Measurements from ENCODE around the gene MYH6.
"Not testable (repeated sequence)": the region's sequence is repeated elsewhere in the genome, so short reads cannot be mapped to it uniquely, and the experiment has no call there.

MYH6 gene

DNA sequence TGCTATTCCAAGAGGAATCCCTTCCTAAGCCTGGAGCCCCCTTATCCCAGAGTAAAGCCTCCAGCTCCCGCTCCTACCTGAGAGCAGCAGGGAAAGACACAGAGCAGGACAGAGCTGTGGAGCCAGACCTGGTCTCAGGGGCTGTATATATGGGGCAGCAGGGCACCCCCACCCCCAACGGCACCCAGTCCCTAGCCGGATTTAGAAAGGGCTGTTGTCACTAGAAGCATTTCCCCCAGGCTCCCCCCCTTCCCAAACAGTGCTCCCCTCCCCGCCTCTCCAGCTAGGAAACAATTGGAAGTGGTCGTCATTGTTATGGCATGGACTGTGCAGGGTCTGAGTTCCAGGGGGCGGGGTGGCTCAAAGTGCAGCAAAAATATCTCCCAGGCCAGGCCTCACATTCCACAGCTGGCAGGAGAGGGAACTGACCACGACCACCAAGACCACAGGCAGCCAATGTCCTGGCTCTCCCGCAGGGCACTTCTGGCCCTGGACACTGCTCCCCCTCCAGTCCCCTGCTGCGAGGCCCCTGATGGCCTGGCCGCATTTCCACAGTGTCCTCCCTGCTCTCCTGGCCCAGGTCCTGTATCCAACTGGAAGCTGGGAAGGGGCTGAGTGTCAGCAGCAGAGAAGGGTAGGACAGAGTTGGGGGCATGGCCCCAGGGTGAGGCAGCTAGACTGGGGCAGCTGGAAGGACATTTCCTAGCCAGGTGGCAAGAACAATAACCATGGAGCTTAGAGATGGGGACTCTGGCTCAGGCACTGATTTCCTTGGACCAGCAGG lies 27.7 kb upstream of the MYH6 start, which contains the start of gene MYH7:
TSS of gene MYH7 (minus strand) at position 118 of the 784 bp plus-strand sequence. CDS start 1,928 bp downstream, outside the sequence.
- no peak for DNase-seq

DNA sequence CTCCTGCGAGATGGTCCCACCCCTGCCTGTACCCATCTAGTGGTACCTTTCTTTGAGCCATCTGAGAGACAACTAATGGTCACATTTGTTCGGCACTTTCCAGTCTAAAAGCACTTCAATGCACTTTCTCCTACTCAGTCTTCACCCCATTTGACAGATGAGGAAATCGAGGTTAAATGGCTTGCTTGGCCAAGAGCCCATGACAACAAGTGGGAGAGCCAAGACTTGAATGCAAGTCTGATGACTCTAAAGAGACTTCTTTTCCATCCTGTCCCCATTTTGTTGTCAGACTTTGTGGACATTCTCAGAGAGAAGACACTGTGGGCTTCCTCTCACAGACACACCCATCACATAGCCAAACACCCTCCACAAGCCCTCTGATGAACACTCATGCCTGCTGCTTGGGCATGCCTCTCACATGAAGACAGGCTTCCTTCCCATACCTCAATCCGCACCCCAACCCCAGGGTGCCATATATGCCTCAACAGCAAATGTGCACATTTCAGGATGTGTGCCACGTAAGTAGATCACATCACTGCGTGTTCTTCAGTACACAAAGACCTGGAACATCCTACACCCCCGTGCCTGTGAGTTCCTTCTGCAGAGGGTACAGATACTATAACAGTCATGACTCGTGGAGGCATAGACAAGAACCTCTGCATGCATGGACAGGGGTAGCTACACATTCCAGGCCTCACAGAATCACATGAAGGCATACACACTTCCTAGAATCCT lies 26.6 kb upstream of the MYH6 start:
- no peak for DNase-seq

DNA sequence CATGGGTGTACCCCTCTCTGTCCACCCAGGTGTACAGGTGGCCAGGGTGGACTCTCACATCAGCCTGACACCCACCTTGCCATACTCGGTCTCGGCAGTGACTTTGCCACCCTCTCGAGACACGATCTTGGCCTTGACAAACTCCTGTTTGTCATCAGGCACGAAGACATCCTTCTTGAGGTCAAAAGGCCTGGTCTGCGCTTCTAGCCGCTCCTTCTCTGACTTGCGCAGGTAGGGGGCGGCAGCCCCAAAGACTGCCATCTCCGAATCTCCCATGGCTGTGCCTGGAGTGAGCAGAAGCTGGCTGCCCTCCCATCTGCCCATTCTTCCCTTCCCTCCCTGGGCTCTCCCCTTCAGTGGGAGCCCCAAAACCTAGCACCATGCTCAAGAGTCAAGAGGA lies 25.4 kb upstream of the MYH6 start:
- DNase-seq, result no peak

DNA sequence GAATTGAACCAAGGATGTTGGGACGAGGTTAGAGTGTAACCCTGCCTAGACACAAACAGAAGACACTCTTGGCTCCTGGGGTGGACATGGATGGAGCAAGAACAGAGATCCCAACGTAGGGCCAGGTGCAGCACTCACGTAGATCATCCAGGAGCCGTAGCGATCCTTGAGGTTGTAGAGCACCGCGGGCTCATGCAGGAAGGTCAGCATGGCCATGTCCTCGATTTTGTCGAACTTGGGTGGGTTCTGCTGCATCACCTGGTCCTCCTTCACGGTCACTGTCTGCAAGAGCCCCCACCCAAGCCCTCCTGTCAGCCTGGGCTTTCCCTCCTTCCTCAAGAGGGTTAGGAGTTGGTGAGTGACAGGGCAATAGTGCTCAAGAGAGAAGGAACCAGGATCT lies 24.9 kb upstream of the MYH6 start:
- DNase-seq, result no peak

DNA sequence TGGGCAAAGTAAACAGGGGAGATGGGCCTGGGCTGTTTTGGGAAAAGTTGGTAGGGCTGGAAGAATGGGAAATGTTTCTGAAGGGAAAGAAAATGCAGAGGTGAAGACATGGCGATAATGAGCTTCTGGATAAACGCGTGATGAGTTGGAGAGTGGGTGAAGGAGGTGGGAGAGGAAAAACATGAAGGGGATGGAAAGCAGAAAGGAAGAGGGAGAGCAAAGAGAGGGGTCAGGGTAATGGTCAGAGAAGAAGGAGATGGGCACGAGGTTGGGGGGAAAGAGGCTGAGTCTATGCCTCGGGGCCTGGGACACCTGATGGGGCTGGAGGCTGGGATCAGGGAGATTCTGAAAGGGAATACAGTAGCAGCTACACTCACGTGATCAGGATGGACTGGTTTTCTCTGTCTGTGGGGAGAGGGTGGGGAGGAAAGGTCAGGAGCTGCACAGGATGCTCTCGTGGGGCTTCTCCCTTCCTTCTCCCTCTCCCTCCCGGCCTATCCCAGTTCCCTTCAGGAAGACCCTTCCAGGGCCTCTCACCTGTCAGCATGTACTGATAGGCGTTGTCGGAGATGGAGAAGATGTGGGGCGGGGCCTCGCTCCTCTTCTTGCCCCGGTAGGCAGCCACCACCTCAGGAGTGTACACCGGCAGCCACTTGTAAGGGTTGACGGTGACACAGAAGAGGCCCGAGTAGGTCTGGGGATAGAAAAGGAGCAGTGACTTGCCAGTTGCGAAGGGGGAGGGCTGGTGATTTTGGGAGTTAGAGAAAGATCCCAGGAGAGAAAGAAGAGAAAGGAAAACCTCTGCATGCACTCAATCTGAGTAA lies 24.2 kb upstream of the MYH6 start:
- DNase-seq, result no peak

DNA sequence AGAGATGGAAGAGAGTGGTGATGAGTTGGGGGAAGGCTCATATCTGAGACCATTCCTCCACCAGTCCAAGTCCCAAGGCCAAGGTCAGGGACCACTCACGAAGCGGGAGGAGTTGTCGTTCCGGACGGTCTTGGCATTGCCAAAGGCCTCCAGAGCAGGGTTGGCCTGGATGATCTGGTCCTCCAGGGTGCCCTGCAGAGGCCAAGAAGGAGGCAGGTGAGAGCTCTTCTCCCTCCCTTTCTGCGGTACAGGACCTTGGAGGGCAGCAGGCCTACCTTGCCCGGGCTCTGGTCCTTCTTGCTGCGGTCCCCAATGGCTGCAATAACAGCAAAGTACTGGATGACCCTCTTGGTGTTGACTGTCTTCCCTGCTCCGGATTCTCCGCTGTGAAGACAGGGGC lies 23.4 kb upstream of the MYH6 start:
- no peak for DNase-seq

DNA sequence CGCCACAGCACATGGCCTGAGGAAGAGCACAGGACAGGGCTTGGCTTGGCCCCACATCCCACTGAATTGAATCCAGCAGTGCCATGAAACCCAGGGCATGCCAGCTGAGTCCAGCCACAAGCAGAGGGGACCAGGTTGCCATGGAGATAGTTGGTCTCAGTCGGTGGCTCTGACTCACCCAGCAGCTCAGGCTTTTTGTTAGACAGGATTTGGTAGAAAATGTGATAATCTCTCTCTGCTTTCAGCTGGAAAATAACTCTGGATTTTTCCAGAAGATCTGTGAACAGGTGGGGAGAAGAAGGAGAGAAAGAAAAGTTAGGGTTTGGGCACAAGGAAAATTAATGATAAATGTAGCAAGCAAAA lies 22.6 kb upstream of the MYH6 start:
- no peak for DNase-seq

DNA sequence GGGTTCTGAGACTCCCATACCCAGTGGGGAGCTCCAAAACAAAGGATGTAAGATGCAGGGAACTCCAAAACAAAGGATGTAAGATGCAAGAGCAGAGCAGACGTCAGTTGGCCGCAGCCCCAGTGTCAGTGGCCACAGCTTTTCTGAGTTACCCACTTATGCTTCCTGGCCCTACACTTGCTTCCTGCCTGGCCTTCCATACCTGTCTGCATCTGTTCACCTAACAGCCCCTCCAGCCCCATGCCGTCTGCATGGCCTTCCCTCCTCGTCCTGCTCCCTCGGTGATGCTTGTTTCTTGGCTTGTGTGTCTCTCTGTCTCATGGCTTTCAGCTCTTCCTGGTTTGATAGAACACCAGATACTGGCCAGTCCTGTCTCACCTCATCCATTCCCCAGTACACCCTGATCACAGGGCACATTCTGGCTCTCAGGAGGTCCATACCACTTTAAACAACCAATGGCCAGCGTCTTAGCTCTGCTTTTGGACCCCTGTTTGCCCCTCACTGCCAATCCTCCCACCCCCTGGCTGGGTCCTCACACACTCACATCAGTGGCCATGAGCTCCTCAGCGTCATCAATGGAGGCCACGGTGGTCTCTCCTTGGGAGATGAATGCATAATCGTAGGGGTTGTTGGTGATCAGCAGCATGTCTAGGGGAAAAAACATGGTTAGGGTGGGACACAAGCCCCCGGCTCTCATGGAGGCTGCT lies 22.1 kb upstream of the MYH6 start:
- DNase-seq, result no peak

DNA sequence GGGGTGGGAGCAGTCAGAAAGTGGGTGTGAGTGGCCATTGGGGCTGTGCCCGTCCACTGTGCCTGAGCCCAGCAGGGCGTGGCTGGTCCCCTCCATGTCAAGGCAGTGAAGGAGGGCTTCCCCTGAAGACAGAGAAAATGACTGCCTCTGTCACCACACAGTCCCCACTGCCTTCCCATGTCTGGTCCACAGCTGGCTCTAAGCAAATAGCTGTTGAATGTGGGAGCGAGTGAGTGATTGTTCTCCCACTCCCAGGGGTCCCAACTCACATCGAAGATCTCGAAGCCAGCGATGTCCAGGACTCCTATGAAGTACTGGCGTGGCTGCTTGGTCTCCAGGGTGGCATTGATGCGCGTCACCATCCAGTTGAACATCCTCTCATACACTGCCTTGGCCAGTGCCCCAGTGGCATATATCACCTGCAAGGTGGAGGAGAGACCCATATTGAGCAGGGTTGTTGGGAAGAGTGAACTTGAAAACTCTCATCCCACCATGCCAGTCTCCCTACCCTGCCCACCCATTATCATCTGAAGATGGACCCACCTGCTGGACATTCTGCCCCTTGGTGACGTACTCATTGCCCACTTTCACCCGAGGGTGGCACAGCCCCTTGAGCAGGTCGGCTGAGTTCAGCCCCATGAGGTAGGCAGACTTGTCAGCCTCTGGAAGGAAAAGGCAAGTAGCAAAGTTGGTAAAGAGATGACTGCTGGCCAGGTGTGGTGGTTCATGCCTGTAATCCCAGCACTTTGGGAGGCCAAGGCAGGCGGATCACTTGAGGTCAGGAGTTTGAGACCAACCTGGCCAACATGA lies 20.8 kb upstream of the MYH6 start:
- DNase-seq, result no peak

DNA sequence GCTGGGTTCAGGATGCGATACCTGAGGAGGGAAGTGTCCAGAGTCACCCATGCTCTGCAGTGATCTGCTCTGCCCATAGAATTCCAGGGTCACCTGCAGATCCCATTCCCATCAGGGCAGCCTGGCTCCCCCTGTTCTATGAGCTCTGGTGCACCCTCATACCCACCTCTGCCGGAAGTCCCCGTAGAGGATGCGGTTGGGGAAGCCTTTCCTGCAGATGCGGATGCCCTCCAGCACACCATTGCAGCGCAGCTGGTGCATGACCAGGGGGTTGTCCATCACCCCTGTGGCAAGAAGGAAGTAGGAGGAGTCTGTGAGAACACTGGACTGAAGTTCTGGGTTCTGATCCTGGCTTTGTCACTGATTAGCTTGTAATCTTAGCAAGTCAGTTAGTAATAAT lies 17.7 kb upstream of the MYH6 start:
- not testable (repeated sequence) for DNase-seq

DNA sequence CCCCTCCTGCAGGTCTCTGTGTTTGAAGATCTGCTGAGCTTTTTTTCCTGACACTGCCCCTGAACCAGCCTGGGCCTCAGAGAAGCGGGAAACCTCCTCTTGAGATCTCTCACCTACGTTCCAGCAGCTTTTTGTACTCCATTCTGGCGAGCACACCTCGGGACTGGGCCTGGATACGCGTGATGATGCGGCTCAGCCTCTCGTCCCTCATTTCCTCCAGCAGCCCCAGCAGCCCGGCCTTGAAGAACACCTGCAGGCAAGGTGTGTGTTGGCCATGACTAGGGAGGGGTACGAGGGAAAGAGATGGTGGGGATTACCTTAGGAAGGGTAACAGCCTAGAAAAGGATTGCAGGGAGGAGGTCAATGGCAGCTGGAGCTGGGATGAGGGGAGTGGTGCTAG lies 17.1 kb upstream of the MYH6 start:
- no peak for DNase-seq

DNA sequence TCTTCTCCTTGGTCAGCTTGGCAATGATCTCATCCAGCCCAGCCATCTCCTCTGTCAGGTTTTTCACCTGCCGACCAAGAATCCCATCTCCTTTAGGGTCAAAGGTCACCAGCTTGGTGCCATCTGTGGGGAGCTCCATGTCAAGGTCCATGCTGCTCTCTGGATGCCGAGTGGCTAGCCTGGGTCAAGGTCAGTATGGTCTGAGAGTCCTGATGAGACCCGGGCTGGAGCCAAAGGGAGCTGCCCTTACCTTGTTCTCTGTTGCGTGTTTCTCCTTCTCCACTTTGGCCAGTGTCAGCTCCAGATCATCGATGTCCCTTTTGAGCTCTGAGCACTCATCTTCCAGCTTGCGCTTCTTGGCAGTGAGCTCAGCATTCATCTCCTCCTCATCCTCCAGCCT lies 15.6 kb upstream of the MYH6 start:
- DNase-seq, result no peak

DNA sequence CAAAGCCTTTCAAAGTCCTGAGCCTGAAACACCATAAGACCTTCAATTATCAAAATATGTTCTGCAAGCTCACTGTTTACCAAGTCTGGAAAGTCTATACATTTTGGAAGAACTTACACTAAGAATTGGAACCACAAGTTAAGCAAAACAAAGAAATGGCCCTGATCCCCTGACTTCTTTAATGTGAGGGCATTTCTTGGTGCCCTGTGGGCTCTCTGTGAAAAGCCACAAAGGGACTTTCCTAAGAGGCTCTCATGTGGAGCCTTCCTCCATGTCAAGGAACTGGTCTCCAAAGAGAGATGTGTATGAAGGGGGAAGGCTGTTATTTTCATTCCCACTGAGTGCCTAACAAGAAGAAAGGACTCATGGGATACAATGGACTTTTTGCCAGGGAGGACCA lies 13.5 kb upstream of the MYH6 start:
- DNase-seq, result no peak

DNA sequence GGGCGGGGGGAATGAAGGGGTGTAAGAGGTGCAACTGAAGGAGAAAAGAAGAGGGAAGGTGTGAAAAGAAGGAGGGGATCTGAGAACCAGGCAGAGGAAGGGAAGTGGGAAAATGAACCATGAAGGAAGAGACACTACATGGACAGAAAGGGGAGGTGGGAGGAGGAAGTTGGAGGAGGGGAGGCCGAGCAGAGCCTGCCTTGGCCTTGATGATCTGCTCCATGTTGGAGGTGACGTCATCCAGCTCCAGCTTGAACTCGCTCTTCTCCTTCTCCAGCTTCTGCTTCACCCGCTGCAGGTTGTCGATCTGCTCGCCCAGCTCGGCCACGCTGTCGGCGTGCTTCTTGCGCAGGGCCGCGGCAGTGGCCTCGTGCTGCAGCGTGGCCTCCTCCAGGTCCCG lies 11.6 kb upstream of the MYH6 start:
- DNase-seq, result not testable (repeated sequence)

DNA sequence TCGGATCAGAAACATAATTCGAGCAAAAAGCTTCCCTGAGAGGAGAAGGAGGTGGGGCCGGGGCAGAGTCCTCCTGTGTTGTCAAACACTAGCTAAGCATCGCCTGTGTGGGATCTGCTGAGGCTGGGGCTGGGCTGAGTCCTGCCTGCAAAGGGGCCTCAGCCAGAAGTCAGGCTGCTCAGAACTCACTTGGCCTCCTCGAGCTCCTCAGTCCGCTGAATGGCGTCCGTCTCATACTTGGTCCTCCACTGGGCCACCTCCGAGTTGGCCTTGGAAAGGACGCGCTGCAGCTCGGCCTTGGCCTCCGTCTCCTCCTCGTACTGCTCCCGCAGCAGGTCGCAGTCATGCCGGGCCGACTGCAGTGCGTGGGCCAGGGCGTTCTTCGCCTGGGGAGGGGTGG lies 9.9 kb upstream of the MYH6 start:
- no peak for DNase-seq

DNA sequence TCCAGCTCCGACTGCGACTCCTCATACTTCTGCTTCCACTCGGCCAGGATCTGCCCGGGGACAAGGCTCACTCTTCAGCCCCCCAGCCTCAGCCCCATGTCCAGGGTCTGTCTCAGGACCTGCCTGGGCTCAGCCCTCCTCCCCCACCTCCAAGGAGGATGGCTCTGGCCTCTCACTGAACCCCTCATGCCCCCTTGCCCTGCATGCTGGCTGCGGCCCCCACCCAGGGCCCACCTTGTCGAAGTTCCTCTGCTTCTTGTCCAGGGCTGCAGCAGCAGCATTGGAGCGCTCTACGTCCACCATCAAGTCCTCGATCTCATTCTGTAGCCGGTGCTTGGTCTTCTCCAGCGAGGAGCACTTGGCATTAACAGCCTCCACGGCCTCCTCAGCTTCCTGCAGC lies 9.2 kb upstream of the MYH6 start:
- DNase-seq, result not testable (repeated sequence)

DNA sequence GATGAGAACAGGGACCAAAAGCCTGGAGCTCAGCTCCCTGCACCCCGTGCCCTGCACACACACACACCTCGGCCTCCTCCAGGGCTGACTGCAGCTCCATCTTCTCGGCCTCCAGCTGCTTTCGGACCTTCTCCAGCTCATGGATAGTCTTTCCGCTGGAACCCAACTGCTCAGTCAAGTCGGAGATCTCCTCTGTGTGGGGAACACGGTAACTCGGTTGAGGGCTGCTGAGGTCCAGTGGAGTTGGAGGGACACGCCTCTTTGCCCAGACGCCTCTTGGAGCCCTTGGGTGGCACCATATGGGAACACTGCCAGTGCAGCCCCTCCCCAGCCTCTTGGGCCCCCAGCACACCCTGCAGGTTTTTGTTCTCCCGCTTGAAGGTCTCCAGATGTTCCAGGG lies 8.7 kb upstream of the MYH6 start:
- DNase-seq, result no peak

DNA sequence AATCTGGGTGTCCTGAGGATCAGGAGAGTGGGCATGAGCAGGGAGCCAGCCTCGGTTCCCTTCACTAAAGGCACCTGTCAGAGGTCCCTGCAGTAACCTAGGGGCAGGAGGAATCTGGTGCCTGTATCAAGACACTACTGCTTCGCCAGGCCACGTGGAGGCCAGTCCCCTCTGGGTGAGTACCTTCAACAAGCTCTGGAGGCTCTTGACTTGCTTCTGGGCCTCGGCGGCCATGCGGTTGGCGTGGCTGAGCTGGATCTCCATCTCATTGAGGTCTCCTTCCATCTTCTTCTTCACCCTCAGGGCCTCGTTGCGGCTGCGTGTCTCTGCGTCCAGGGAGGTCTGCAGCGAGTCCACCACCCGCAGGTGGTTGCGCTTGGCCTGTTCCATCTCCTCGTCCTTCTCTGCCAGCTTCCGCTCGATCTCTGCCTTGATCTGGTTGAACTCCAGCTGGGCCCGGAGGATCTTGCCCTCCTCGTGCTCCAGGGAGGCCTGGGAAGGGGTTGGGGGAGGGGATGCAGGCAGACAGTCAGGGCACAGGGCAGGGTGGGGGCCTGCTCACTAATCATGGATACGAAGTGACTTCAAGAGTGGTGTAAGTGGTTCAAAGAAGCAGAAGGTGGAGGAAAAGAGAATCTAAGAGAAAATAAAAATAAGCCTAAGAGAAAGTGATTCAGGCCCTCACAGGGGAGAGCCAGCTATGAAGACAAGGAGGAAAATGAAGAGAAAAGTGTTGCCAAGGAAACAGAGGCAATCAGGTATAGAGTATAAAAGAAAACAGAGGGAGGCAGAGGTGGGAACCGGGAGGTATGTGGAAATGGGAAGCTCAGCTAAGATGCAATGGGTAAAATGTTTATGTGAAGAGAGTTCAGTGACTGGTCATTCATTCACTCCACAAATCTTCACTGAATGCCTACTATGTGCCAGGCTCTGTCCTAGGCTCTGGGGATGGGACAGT lies 8.0 kb upstream of the MYH6 start:
- no peak for DNase-seq

DNA sequence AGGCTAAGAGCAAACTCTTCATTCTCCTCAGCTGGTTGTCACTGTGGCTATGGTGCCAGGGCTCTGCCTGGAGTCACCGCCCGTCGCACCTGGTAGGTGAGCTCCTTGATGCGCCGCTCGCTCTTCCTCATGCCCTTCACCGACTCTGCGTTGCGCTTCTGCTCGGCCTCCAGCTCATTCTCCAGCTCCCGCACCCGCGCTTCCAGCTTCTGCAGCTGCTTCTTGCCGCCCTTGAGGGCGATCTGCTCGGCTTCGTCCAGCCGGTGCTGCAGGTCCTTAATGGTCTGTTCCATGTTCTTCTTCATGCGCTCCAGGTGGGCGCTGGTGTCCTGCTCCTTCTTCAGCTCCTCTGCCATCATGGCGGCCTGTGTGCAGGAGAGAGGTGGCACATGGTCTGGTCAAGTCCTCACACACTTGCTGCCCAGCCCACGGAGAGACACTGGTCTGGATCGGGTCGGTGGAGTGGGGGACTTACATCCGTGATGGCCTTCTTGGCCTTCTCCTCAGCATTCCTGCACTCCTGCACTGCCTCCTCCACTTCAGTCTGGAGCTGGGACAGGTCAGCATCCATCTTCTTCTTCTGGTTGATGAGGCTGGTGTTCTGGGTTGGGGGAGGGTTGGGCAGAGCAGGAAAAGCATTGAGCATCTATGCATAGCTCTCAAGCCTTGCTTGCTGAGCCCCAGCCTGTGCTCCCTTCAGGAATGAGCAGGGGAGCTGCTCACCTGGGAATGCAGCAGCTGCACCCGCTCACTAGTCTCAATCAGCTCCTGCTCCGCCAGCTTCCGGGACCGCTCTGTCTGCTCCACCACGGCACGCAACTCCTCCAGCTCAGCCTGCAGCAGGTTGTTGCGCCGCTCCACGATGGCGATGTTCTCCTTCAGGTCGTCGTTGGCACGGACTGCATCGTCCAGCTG lies 7.1 kb upstream of the MYH6 start:
- no peak for DNase-seq

DNA sequence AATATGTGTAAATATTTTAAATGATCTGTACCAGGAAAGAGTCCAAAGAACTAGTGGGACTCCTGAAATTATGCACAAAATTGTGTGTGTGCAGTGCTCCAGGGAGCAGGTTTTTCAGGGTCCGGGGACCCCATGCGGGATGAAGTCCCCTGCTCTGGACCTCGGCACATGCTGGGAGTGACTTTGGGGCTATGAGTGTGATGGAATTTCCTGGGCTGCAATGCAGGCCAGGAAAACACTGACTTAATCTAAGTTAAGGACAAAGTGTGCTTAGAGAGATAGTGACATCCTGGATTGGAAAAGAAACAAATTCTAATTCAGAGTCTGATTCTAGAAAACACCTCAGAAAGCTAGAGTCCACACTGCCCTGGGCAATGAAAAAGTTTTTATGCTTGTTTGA lies 6.2 kb upstream of the MYH6 start:
- DNase-seq, result no peak

Measured in activated CD4-positive, alpha-beta T cell treated with anti-CD3 and anti-CD28 coated beads, Interleukin-2, amount 50 U/mL, for 1 hour (primary cell).